H1 (cell line): ENCODE data around the gene TOB1. TPM values are rescaled to one million over a fixed set of nuclear protein-coding genes. Genes with fewer than 3 reads are reported as not detected.

Experiments
- CTCF ChIA-PET: fragments of 300-600 bp; sonication (Branson Sonifier 250); formaldehyde crosslinking; loops from one replicate; lab custom pipeline; 2021; ENCODE audit not compliant: partially characterized antibody; lab: Charles Lee
- POLR2A ChIA-PET: fragments of 300-600 bp; sonication (Branson Sonifier 250); formaldehyde crosslinking; loops from one replicate; lab custom pipeline; 2021; ENCODE audit warnings: inconsistent platforms; ENCODE audit not compliant: partially characterized antibody; lab: Charles Lee
- DNase-seq, 2 experiments: peaks; one replicate each; pipeline versions ENCODE4 v3.0.0 to v3.0.0-alpha.2; 2010 to 2022; ENCODE audit warnings: low spot score in 2 of 2, low read depth in 1 of 2, mixed read lengths in 1 of 2
- FAIRE-seq: peaks from 2 replicates; lab custom pipeline; 2011; peaks lifted over from hg19 to GRCh38; lab: Jason Lieb, UNC
- H2AFZ ChIP-seq: 2 replicates; pipeline ENCODE4 v1.8.1; 2012; ENCODE audit warnings: low read length, inconsistent platforms
- H2AK5ac ChIP-seq: 2 replicates; pipeline ENCODE4 v1.6.1; 2013; ENCODE audit warnings: low read depth, low read length
- H2BK120ac ChIP-seq: replicated peaks from 2 replicates; pipeline ENCODE3; 2013; ENCODE audit warnings: low read depth, low read length, inconsistent platforms
- H2BK12ac ChIP-seq: 2 replicates; pipeline ENCODE4 v1.6.1; 2013; ENCODE audit warnings: low read depth, low read length
- H2BK15ac ChIP-seq: 2 replicates; pipeline ENCODE4 v1.6.1; 2013; ENCODE audit warnings: low read length
- H2BK20ac ChIP-seq: 2 replicates; pipeline ENCODE4 v1.6.1; 2013; ENCODE audit warnings: low read length
- H2BK5ac ChIP-seq: 2 replicates; pipeline ENCODE4 v1.6.1; 2013; ENCODE audit warnings: low read depth, low read length
- H3K14ac ChIP-seq: 2 replicates; pipeline ENCODE4 v1.6.1; 2013; ENCODE audit warnings: inconsistent platforms; ENCODE audit not compliant: insufficient read length
- H3K18ac ChIP-seq: 2 replicates; pipeline ENCODE4 v1.6.1; 2013; ENCODE audit warnings: low read length; ENCODE audit errors: extremely low read depth
- H3K23ac ChIP-seq: 2 replicates; pipeline ENCODE4 v1.6.1; 2013; ENCODE audit warnings: inconsistent platforms; ENCODE audit not compliant: insufficient read length
- H3K23me2 ChIP-seq: 2 replicates; pipeline ENCODE4 v1.6.1; 2013; ENCODE audit warnings: low read depth, low read length
- H3K27ac ChIP-seq: 2 replicates; pipeline ENCODE4 v1.6.1; 2011; ENCODE audit warnings: low read depth, low read length, inconsistent platforms
- H3K27me3 ChIP-seq, 4 experiments: replicated peaks in 1 of 4; 1 replicate in 1 of 4; 2 replicates in 3 of 4; pipeline versions ENCODE4 v1.6.1 to v1.8.1; 2011 to 2013; ENCODE audit warnings: low read length in 3 of 4, mild to moderate bottlenecking in 3 of 4, inconsistent platforms in 2 of 4, mixed read lengths in 2 of 4, moderate library complexity in 1 of 4; ENCODE audit not compliant: control insufficient read depth in 3 of 4, insufficient read depth in 3 of 4; ENCODE audit errors: extremely low read depth in 1 of 4
- H3K36me3 ChIP-seq, 4 experiments: 2 replicates each; pipeline versions ENCODE4 v1.6.1 to v1.8.1; 2011 to 2013; ENCODE audit warnings: mild to moderate bottlenecking in 4 of 4, low read length in 3 of 4, moderate library complexity in 2 of 4, control low read depth in 1 of 4, inconsistent platforms in 1 of 4; ENCODE audit not compliant: insufficient read depth in 4 of 4, control insufficient read depth in 2 of 4
- H3K4ac ChIP-seq: replicated peaks from 2 replicates; pipeline ENCODE3; 2013; ENCODE audit warnings: low read length, low read depth, mixed read lengths, inconsistent platforms; ENCODE audit not compliant: insufficient read length
- H3K4me1 ChIP-seq, 4 experiments: replicated peaks in 1 of 4; 1 replicate in 1 of 4; 2 replicates in 3 of 4; pipeline versions ENCODE4 v1.6.1 to v1.8.1; 2011 to 2013; ENCODE audit warnings: low read length in 3 of 4, inconsistent platforms in 2 of 4, mixed read lengths in 1 of 4; ENCODE audit not compliant: insufficient read depth in 4 of 4, control insufficient read depth in 3 of 4
- H3K4me2 ChIP-seq, 2 experiments: 2 replicates each; pipeline versions ENCODE4 v1.6.1 to v1.8.1; 2011 to 2013; ENCODE audit warnings: low read depth in 2 of 2, low read length in 2 of 2, control low read depth in 1 of 2, inconsistent platforms in 1 of 2, mild to moderate bottlenecking in 1 of 2; ENCODE audit not compliant: insufficient read depth in 1 of 2
- H3K4me3 ChIP-seq, 4 experiments: fragments of 200-600, 300-600 bp in 1 of 4; sonication (generic), shearing (Covaris generic), sonication (Bioruptor Twin) in 1 of 4; 2 replicates each; pipeline versions ENCODE4 v1.5.1 to v1.8.1; 2011 to 2016; ENCODE audit warnings: low read length in 4 of 4, low read depth in 3 of 4, control low read depth in 2 of 4, inconsistent platforms in 2 of 4, mild to moderate bottlenecking in 2 of 4, mixed read lengths in 1 of 4, moderate library complexity in 1 of 4; ENCODE audit not compliant: insufficient read depth in 2 of 4; ENCODE audit errors: extremely low read depth in 1 of 4
- H3K56ac ChIP-seq: replicated peaks from 2 replicates; pipeline ENCODE3; 2013; ENCODE audit warnings: low read depth, mild to moderate bottlenecking, mixed read lengths, low read length, inconsistent platforms; ENCODE audit not compliant: insufficient read length
- H3K79me1 ChIP-seq: 2 replicates; pipeline ENCODE4 v1.6.1; 2013; ENCODE audit warnings: low read depth, low read length, control low read depth
- H3K79me2 ChIP-seq, 2 experiments: 2 replicates each; pipeline versions ENCODE4 v1.6.1 to v1.8.1; 2012 to 2013; ENCODE audit warnings: low read length in 2 of 2, mild to moderate bottlenecking in 2 of 2, inconsistent platforms in 1 of 2; ENCODE audit not compliant: insufficient read depth in 2 of 2, control insufficient read depth in 1 of 2
- H3K9ac ChIP-seq, 4 experiments: replicated peaks in 1 of 4; 1 replicate in 1 of 4; 2 replicates in 3 of 4; pipeline versions ENCODE4 v1.6.1 to v1.8.1; 2011 to 2013; ENCODE audit warnings: low read depth in 3 of 4, low read length in 3 of 4, control low read depth in 2 of 4, mild to moderate bottlenecking in 2 of 4, moderate library complexity in 2 of 4, inconsistent platforms in 1 of 4; ENCODE audit errors: extremely low read depth in 1 of 4
- H3K9me3 ChIP-seq, 2 experiments: 2 replicates each; pipeline versions ENCODE4 v1.6.1 to v1.8.1; 2012 to 2013; ENCODE audit warnings: mild to moderate bottlenecking in 2 of 2, moderate library complexity in 2 of 2, control low read depth in 1 of 2, inconsistent platforms in 1 of 2, low read depth in 1 of 2, low read length in 1 of 2, mixed read lengths in 1 of 2; ENCODE audit not compliant: insufficient read depth in 2 of 2
- H4K20me1 ChIP-seq, 2 experiments: replicated peaks in 1 of 2; 2 replicates each; pipeline versions ENCODE3 to v1.8.1; 2011 to 2013; ENCODE audit warnings: inconsistent platforms in 2 of 2, low read length in 2 of 2, mild to moderate bottlenecking in 1 of 2; ENCODE audit not compliant: insufficient read depth in 2 of 2, control insufficient read depth in 1 of 2
- H4K5ac ChIP-seq: 2 replicates; pipeline ENCODE4 v1.6.1; 2013; ENCODE audit warnings: low read length, low read depth, mixed read lengths, inconsistent platforms; ENCODE audit not compliant: insufficient read length
- H4K8ac ChIP-seq: 2 replicates; pipeline ENCODE4 v1.8.0; 2013; ENCODE audit warnings: mild to moderate bottlenecking, moderate library complexity, low read length, inconsistent platforms; ENCODE audit not compliant: insufficient read depth; ENCODE audit errors: extremely low read depth
- H4K91ac ChIP-seq: replicated peaks from 2 replicates; pipeline ENCODE3; 2013; ENCODE audit warnings: low read length, mixed read lengths, inconsistent platforms; ENCODE audit not compliant: insufficient read length
- CTBP2 ChIP-seq: IDR thresholded peaks from 2 replicates; pipeline ENCODE4 v1.7.0; 2011; ENCODE audit warnings: borderline replicate concordance, mild to moderate bottlenecking, moderate library complexity, mixed read lengths, low read length; ENCODE audit not compliant: insufficient read depth, insufficient read length
- EGR1 ChIP-seq: IDR thresholded peaks from 2 replicates; pipeline ENCODE4 v1.6.1; 2011; ENCODE audit warnings: low read depth, low read length, borderline replicate concordance
- GABPA ChIP-seq: IDR thresholded peaks from 2 replicates; pipeline ENCODE4 v1.6.1; 2011; ENCODE audit warnings: mild to moderate bottlenecking, low read length, moderate library complexity, borderline replicate concordance; ENCODE audit not compliant: insufficient read depth
- HDAC2 ChIP-seq, 2 experiments: fragments of 300-600 bp in 1 of 2; sonication (generic) in 1 of 2; IDR thresholded peaks; 2 replicates each; pipeline ENCODE4 v1.6.1; 2011 to 2012; ENCODE audit warnings: low read depth in 2 of 2, low read length in 2 of 2, mild to moderate bottlenecking in 2 of 2, moderate library complexity in 2 of 2, borderline replicate concordance in 1 of 2, inconsistent platforms in 1 of 2
- POLR2A ChIP-seq, 2 experiments: IDR thresholded peaks; 1 replicate in 1 of 2; 2 replicates in 1 of 2; pipeline ENCODE4 v1.6.1; 2011; ENCODE audit warnings: low read depth in 2 of 2, low read length in 2 of 2, mild to moderate bottlenecking in 2 of 2; ENCODE audit errors: control extremely low read depth in 1 of 2
- POLR2AphosphoS5 ChIP-seq: IDR thresholded peaks from 2 replicates; pipeline ENCODE4 v1.6.1; 2011; ENCODE audit warnings: low read depth, low read length
- SIRT6 ChIP-seq: IDR thresholded peaks from one replicate; pipeline ENCODE4 v1.7.1; 2012; ENCODE audit warnings: low read length, inconsistent platforms
- SP4 ChIP-seq: IDR thresholded peaks from 2 replicates; pipeline ENCODE4 v1.6.1; 2012; ENCODE audit warnings: low read length, inconsistent platforms
- WGBS, 2 experiments: shearing (Covaris generic) in 1 of 2; methylation state at CpG; one replicate each; pipeline versions ENCODE4 v1.1.6 to v1.1.7; 2013 to 2015; ENCODE audit warnings: low lambda C conversion rate in 2 of 2, mixed read lengths in 2 of 2, inconsistent platforms in 1 of 2, low coverage in 1 of 2, missing lambda C conversion rate in 1 of 2; ENCODE audit not compliant: insufficient replicate concordance in 2 of 2, insufficient coverage in 1 of 2, insufficient read length in 1 of 2; ENCODE audit errors: extremely low coverage in 1 of 2, missing lambda C conversion rate in 1 of 2; 5-methylcytosine and 5-hydroxymethylcytosine counted together
- polyA plus RNA-seq, 7 experiments: library from polyadenylated mRNA; depleted of rRNA in 3 of 7; stranded (reverse) in 5 of 7; unstranded in 2 of 7; fragments of >200 nt in 5 of 7; fragments of 200-250 nt in 2 of 7; gene quantifications; 1 replicate in 5 of 7; 2 replicates in 1 of 7; 4 replicates in 1 of 7; pipeline versions ENCODE4 v1.2.1 to v1.2.3, GENCODE V29; 2011 to 2013; ENCODE audit warnings: missing spikeins in 2 of 7, mixed read lengths in 2 of 7
- total RNA-seq: library from RNA; stranded (reverse); fragmentation: NEBNext Ultra II Directional; extraction: Animal tissue kit (Norgen Biotek cat#: 25700); gene quantifications from 2 replicates; pipeline ENCODE4 v1.2.1, GENCODE V29; 2021

TOB1 gene
- total and polyA plus RNA-seq, 2 of the 8 experiments (the other 6 are each of a cell fraction or from before 2014, with no cell fraction given): 14.4 to 20.8 TPM

DNA sequence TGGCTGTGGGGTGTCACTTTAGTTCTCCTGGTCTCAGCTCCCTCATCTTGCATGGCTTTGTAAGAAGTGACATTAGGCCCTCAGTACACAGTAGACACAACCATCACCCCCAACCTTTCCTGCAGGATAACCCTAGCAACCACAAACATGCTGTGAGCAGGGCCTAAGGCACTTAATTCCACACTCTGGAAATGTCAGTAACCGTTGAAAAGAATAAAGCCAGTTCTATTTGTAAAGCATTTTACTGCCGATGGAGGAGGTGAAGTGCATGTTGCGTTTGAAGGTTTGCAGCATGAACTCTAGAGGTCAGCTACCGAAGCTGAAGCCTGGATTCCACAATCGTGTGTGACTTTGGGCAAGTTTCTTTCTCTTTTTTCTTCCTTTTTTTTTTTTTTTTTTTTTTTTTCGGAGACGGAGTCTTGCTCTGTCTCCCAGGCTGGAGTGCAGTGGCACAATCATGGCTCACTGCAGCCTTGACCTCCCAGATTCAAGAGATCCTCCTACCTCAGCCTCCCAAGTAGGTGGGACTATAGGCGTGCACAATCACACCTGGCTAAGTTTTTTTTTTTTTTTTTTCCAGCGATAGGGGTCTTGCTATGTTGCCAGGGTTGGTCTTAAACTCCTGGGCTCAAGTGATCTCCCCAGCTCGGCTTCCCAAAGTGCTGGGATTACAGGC lies 26.1 kb upstream of the TOB1 start:
- Histone ChIP-seq H2BK120ac (no peak overlapping the region), H3K27me3 (no peaks in the 10 kb centered on the region), H3K23ac (no peak overlapping the region), H3K4ac (no peak overlapping the region)
- TF ChIP-seq GABPA (no peak), EGR1 (no peak), SP4 (no peak), SIRT6 (no peak), POLR2A (IDR thresholded peaks at IDR 0.05; ENCODE audit: control extremely low read depth in 1 of 2, low read depth in 2 of 2, low read length in 2 of 2) (no peak), CTBP2 (no peak), POLR2AphosphoS5 (no peak), HDAC2 (IDR thresholded peaks at IDR 0.05; ENCODE audit: borderline replicate concordance in 1 of 2, low read depth in 2 of 2, low read length in 2 of 2) (0 out of 4 replicates have a peak, but pooled peaks of 1 of the 2 experiments have one; percentile 1)
- TF ChIP-seq, all 59 proteins: peak for 1
- H3K9me3 ChIP-seq: no peaks in the 10 kb centered on the region
- H4K91ac ChIP-seq: no peak overlapping the region
- H2BK12ac ChIP-seq: no peak overlapping the region
- H3K79me2 ChIP-seq: no peaks in the 10 kb centered on the region
- no peak overlapping the region for H3K56ac ChIP-seq
- no peak overlapping the region; the same call in 1 of the 2 replicates for H3K18ac ChIP-seq
- no peak overlapping the region for H2BK20ac ChIP-seq
- FAIRE-seq: no peak
- ChIA-PET POLR2A (interaction anchor here (0.7 to 2.6 kb wide), 7 partner anchors 13 to 149 kb away, joined by 3 to 18 read pairs (median 3); partner anchors contain the start of gene TOB1), CTCF (interaction anchor here (0.9 to 3.3 kb wide), 7 partner anchors 8 to 63 kb away, joined by 3 to 13 read pairs (median 3); no protein-coding TSS in a partner anchor)
- H4K20me1 ChIP-seq: no peaks in the 10 kb centered on the region
- no peak overlapping the region for H2BK5ac ChIP-seq
- H3K14ac ChIP-seq: no peak overlapping the region
- H3K4me1 ChIP-seq: peaks cover 8 to 21% (median 16%) of the 10 kb centered on the region in 4 experiments
- no peak overlapping the region for H2AFZ ChIP-seq
- no peaks in the 10 kb centered on the region for H3K23me2 ChIP-seq
- no peaks in the 10 kb centered on the region for H3K36me3 ChIP-seq
- H3K4me2 ChIP-seq: no peak overlapping the region
- H3K27ac ChIP-seq: no peak overlapping the region
- no peak overlapping the region for H4K5ac ChIP-seq
- DNase-seq: no peak
- WGBS, 2 experiments: 89% methylated on average over 6 of the region's 10 CpGs; no CpG with 5 or more reads in 1 of the 2 experiments
- H2AK5ac ChIP-seq: no peak overlapping the region
- H3K79me1 ChIP-seq: no peaks in the 10 kb centered on the region
- H3K4me3 ChIP-seq: no peak overlapping the region
- no peak overlapping the region for H4K8ac ChIP-seq
- no peak overlapping the region for H2BK15ac ChIP-seq
- no peak overlapping the region for H3K9ac ChIP-seq
